Left lung (tissue), 10 donors: ENCODE results near the gene GOLGA8B. TPM values are rescaled to one million over a fixed set of nuclear protein-coding genes. Genes with fewer than 3 reads are reported as not detected.

ENCODE experiments used
- ATAC-seq: fragments of 200-7000 bp; cut with Tn5 transposase; one replicate; pipeline ENCODE4 v1.9.1; 2020; ENCODE audit warnings: moderate library complexity
- DNase-seq, 4 donors: peaks; one replicate each; pipeline ENCODE4 v3.0.0-alpha.2; 2013 to 2020
- H3K27ac ChIP-seq, 2 donors: fragments of 200-600 bp; sonication (generic) in 1 of 2; one replicate each; pipeline versions ENCODE4 v1.5.0 to v1.8.0; 2020 to 2021
- H3K27me3 ChIP-seq, 2 donors: fragments of 200-600 bp; sonication (generic) in 1 of 2; one replicate each; pipeline versions ENCODE4 v1.5.0 to v1.8.0; 2020 to 2021
- H3K36me3 ChIP-seq, 2 donors: fragments of 200-600 bp; sonication (generic) in 1 of 2; one replicate each; pipeline versions ENCODE4 v1.5.0 to v1.8.0; 2020 to 2021
- H3K4me1 ChIP-seq, 2 donors: fragments of 200-600 bp; one replicate each; pipeline ENCODE4 v1.8.0; 2021
- H3K4me3 ChIP-seq, 2 donors: fragments of 200-600 bp; sonication (generic) in 1 of 2; one replicate each; pipeline versions ENCODE4 v1.5.0 to v1.8.0; 2020 to 2021; ENCODE audit warnings: mild to moderate bottlenecking in 1 of 2
- H3K9me3 ChIP-seq, 2 donors: fragments of 200-600 bp; sonication (generic) in 1 of 2; one replicate each; pipeline versions ENCODE4 v1.5.0 to v1.8.0; 2020 to 2021
- intact Hi-C, 2 donors: fragments of 100-400 bp; cut with DNase I; formaldehyde crosslinking; loops; one replicate each; pipeline versions ENCODE4 v1.11.2 to v1.14.2; 2022
- polyA plus RNA-seq, 6 donors: library from polyadenylated mRNA; unstranded; fragments of 120-200 nt; gene quantifications; one replicate each; pipeline ENCODE4 v1.2.1, GENCODE V29; 2013; ENCODE audit not compliant: insufficient read length in 6 of 6
- total RNA-seq, 2 donors: library from RNA; stranded (reverse); fragmentation: NEBNext Ultra II Directional; extraction: Animal tissue kit (Norgen Biotek cat#: 25700); gene quantifications; one replicate each; pipeline ENCODE4 v1.2.1, GENCODE V29; 2021
- TF ChIP-seq, protein P1 (sequence below), 2 donors: fragments of 200-600 bp; sonication (generic) in 1 of 2; IDR thresholded peaks; one replicate each; pipeline versions ENCODE4 v1.5.0 to v1.8.0; 2021; ENCODE audit warnings: antibody characterized with exemption in 2 of 2
- donor health status: DM: no; HTN: yes; CAD: no.
- donor health status: DM: no; HTN: no; CAD: no.

The GOLGA8B gene
- total and polyA plus RNA-seq, 8 donors, result 45.7 to 223 (median 185) TPM

DNA sequence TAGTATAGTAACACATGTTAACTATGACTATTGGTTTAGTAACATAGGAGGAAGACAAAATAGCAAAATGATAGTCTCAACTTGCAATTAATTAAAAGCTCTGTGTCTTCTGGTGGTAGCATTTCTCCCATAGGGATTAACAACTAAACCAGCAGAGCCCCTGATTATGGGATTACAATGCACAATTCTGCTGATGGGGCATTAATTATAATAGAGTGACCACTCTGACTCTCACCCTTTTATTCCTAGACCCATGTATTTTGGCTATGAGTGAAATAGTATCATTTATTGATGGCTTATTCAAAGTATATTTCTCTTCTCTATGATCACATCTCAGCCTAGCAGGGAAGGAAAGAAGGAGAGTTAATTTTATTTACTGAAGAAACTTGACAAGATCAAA, 17.5 kb upstream of the GOLGA8B start:
- Histone ChIP-seq H3K4me1 (no peaks in the 10 kb centered on the region), H3K36me3 (no peaks in the 10 kb centered on the region), H3K4me3 (no peak overlapping the region), H3K9me3 (no peaks in the 10 kb centered on the region), H3K27ac (no peak overlapping the region), H3K27me3 (peaks cover 4 to 5% of the 10 kb centered on the region in 2 donors)
- intact Hi-C loops, result no loop called here
- TF ChIP-seq, protein P1, sequence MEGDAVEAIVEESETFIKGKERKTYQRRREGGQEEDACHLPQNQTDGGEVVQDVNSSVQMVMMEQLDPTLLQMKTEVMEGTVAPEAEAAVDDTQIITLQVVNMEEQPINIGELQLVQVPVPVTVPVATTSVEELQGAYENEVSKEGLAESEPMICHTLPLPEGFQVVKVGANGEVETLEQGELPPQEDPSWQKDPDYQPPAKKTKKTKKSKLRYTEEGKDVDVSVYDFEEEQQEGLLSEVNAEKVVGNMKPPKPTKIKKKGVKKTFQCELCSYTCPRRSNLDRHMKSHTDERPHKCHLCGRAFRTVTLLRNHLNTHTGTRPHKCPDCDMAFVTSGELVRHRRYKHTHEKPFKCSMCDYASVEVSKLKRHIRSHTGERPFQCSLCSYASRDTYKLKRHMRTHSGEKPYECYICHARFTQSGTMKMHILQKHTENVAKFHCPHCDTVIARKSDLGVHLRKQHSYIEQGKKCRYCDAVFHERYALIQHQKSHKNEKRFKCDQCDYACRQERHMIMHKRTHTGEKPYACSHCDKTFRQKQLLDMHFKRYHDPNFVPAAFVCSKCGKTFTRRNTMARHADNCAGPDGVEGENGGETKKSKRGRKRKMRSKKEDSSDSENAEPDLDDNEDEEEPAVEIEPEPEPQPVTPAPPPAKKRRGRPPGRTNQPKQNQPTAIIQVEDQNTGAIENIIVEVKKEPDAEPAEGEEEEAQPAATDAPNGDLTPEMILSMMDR (IDR thresholded peaks at IDR 0.05), result no peak
- DNase-seq (no peak), ATAC-seq (no peak)

DNA sequence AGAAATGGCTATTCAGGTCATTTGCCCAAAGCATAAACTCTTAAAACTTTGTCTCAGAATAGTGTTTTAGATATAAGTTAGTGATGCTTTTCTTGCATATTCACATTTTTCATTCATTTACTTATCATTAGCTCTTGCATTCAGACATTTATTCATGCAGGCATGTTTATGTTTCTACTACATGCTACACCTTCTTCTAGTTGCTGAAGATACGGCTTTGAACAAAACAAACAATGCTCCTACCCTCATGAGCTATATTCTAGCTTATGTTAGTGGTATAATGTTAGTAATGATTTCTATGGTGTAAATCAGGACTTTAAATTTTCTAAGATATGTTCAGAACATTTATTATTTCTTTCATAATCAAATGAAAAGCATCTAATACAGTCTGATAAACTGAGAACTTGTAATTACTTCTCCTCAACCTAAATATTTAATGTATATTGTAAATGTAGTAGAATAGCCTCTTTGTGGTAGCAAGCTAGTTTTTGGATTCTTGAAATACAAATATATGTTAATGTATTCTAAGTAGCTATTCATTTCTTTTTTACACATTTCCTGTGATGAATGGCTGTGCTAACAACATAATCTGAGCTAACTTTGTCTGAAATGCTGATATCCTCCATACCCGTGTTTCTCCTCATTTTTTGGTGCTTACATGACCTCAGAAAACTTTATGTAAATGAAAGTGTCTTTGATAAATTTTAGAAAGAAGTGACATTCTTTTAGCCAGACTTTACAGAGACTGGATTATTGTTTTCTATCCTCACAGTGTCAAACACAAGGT, 15.5 kb upstream of the GOLGA8B start:
- Histone ChIP-seq H3K27ac (no peak overlapping the region), H3K4me3 (no peak overlapping the region), H3K27me3 (peaks cover 4 to 5% of the 10 kb centered on the region in 2 donors), H3K4me1 (no peaks in the 10 kb centered on the region), H3K9me3 (no peaks in the 10 kb centered on the region), H3K36me3 (no peaks in the 10 kb centered on the region)
- intact Hi-C loops, result no loop called here
- TF ChIP-seq, protein P1 (IDR thresholded peaks at IDR 0.05), result no peak
- ATAC-seq (no peak), DNase-seq (no peak)

DNA sequence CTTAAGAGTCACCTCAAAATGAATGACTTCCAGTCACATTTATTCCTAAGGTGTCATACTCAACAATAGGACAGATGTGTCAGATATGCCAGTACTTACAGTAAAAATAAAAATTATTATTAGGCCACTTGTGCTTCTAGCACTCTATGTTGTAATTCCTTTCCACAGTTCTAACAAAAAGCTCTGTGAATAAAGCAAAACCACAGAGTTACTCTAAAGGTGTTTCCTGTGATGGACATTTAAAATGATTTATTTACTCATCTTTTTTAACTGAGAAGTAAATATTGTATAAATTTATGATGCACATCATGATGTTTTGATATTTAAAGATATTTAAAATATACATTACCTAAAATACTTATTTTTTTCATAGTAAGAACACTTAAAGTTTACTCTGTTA, 13.9 kb upstream of the GOLGA8B start:
- no peak overlapping the region for H3K4me3 ChIP-seq
- intact Hi-C loops, result no loop called here
- no peak overlapping the region for H3K27ac ChIP-seq
- peaks cover 0 to 5% of the 10 kb centered on the region in 2 donors for H3K27me3 ChIP-seq
- H3K36me3 ChIP-seq, result no peaks in the 10 kb centered on the region
- H3K4me1 ChIP-seq, result no peaks in the 10 kb centered on the region
- DNase-seq, result no peak
- no peaks in the 10 kb centered on the region for H3K9me3 ChIP-seq
- TF ChIP-seq, protein P1 (IDR thresholded peaks at IDR 0.05), result no peak
- no peak for ATAC-seq

- Histone ChIP-seq H3K27ac (no peak overlapping the region), H3K27me3 (no peaks in the 10 kb centered on the region), H3K9me3 (no peaks in the 10 kb centered on the region), H3K4me3 (no peak overlapping the region), H3K36me3 (no peaks in the 10 kb centered on the region), H3K4me1 (no peaks in the 10 kb centered on the region)
- ATAC-seq, result no peak
- TF ChIP-seq, protein P1 (IDR thresholded peaks at IDR 0.05), result no peak
- intact Hi-C loops, result no loop called here
- DNase-seq, result no peak
Measured at GRCh38 chr15:34594361-34594760, 10.9 kb upstream of the GOLGA8B start.

- no peaks in the 10 kb centered on the region for H3K4me1 ChIP-seq
- intact Hi-C loops, result no loop called here
- H3K9me3 ChIP-seq, result no peaks in the 10 kb centered on the region
- H3K36me3 ChIP-seq, result no peaks in the 10 kb centered on the region
- no peaks in the 10 kb centered on the region for H3K27me3 ChIP-seq
- H3K27ac ChIP-seq, result no peak overlapping the region
- ATAC-seq (no peak), DNase-seq (no peak)
- no peak overlapping the region for H3K4me3 ChIP-seq
- TF ChIP-seq, protein P1 (IDR thresholded peaks at IDR 0.05), result no peak
Measured at GRCh38 chr15:34591306-34591705, 7.9 kb upstream of the GOLGA8B start.
